Prostate gland (tissue), 2 donors: ENCODE data around the gene MEF2A.

Experiments used
- CTCF ChIP-seq, 4 experiments: fragments of 200-600 bp in 2 of 4; fragments of 450-650 bp in 2 of 4; sonication (generic) in 2 of 4; IDR thresholded peaks; 1 replicate in 3 of 4; 2 replicates in 1 of 4; pipeline ENCODE4 v1.5.1; 2016 to 2019; ENCODE audit warnings: antibody characterized with exemption in 4 of 4, mild to moderate bottlenecking in 2 of 4, moderate library complexity in 2 of 4
- POLR2A ChIP-seq: fragments of 450-650 bp; IDR thresholded peaks from one replicate; pipeline ENCODE4 v1.6.1; 2016; ENCODE audit warnings: antibody characterized with exemption, mild to moderate bottlenecking
- POLR2AphosphoS5 ChIP-seq: sonication (generic); formaldehyde crosslinking; IDR thresholded peaks from one replicate; pipeline ENCODE4 v1.6.1; 2017; ENCODE audit warnings: antibody characterized with exemption

GRCh38 chr15:99719096-99719541, 153.3 kb downstream of the MEF2A start:
- TF ChIP-seq POLR2A (no peak), CTCF (IDR thresholded peaks at IDR 0.05) (no peak), POLR2AphosphoS5 (no peak)
